Hematopoietic multipotent progenitor cell treated with erythropoietin and hydrocortisone succinate and interleukin-3 and kit ligand, for 4 days (in vitro differentiated cells): ENCODE measurements around the gene TRIP13.
A peak's percentile ranks its signal among the peaks of the same experiment; 100 is the strongest.

Source experiments
- DNase-seq: peaks from one replicate; pipeline ENCODE4 v3.0.0-alpha.2; 2015

The TRIP13 gene

GRCh38 chr5:956941-957747, 64.5 kb downstream of the TRIP13 start:
- DNase-seq, result peak; percentile 38

DNA sequence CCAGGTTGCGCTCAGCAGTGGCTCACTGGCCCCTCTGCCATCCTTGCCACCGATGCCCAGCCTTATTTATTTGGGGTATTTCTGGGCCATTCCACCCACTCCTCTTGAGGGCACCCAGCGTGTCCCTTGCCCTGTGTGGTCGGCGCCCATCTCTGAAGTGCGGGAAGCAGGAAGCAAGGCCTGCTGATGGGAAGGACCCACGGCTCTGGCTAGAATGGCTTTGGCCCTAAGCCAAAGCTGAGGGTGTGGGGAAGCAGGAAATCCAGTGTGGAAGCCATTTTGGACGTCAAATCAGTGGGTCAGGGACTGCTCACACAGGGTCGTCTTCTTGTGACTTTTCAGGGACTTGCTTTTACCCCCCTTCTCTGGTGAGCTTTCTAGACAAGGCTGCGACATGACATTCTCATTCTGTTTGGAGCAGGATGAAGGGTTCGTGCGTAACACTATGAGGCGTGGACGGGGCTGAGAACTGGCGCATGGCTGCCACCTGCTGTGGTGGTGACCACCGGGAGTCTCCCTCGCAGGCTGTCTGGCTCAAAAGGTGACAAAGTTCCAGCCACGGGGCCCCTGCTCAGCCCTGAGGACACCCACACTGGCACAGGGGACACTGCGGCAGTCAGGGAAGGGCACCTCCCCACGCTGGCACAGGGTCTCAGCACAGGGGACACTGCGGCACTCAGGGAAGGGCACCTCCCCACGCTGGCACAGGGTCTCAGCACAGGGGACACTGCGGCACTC, 65.2 kb downstream of the TRIP13 start:
- no peak for DNase-seq

DNA sequence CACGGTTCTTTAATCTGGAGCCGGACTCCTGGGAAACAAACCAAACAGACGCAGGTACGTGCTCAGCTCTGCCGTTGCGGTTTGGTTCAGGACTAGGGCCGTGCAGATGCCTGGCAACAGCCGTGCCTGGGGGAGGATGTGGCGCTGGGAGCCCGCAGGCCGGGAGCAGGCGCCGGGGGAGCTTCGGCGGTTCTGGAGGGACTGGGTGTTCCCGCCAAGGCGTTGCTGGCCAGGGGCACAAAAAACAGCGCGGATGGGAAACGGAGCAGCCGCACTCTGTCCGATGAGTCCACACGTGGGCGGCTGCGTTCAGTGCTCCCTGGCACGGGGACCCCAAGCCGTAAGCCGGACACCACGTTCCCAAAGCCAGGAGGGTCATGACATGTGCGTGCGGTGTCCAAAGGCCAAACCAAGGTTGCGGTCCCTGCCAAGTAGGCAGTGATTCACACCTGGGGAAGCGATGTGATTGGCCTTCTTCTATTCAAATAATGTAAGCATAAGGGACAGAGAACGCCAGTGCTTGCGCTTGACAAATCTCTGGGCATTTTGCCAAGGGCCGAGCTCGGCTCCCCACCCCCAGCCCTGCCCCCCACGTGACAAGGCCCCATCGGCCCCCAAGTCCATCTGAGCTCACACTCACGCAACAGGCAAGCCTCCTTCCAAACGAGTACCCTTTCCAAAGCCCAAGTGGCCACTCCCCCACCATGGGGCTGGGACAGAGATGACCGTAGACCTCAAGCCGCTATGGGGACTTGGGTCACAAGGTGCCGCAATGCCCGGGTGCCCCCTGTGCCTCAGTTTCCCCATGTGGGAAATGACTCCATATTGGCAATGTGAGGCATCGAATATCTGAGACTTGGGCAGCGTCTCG, 66.3 kb downstream of the TRIP13 start:
- DNase-seq, result no peak

DNA sequence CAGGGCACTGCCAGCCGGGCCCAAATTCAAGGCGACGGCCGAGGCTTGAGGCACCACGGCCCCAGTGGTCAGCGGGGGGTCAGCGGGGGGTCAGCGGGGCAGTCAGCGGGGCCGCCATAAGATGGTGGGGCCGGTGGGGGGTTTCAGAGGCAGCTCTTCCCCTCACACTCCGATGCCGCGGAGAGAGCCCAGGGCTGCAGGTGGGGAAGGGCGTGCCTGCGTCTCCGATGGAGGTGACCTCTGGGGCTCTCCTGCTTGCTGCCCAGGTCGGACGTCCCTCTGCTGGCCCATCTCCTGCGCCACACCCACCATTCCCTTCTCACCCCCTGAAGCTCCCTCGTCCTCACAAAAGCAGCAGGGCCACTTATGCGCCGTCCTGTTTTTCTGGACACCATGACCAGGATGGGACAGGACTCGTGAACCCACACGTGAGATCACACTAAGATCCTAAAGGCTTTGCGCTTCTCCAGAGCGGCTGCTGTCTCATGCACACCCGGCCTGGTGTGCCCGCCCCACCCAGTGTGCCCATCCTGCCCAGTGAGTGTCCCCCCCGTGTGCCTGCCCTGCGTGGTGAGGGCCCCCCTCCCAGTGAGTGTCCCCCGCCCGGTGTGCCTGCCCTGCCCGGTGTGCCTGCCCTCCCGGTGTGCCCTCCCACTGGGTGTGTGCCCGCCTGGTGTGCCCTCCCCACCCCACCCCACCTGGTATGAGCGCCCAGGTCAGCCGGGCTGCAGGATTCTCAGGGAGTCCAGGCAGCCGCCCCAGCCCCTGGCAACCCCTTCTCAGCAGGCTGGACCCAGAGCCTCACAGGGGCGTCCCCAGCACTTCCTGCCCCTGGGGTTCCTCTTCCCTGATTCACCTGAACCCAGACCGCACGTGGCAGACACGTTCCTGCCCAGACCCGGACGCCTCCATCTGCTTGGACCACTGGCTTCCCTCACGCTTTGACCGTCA, 67.2 kb downstream of the TRIP13 start:
- DNase-seq, result no peak

GRCh38 chr5:960551-960950, 67.9 kb downstream of the TRIP13 start:
- DNase-seq, result no peak

- DNase-seq, result no peak
Measured at GRCh38 chr5:961002-961710, 68.5 kb downstream of the TRIP13 start.

- no peak for DNase-seq
Measured at GRCh38 chr5:961711-962240, 69.1 kb downstream of the TRIP13 start.

DNA sequence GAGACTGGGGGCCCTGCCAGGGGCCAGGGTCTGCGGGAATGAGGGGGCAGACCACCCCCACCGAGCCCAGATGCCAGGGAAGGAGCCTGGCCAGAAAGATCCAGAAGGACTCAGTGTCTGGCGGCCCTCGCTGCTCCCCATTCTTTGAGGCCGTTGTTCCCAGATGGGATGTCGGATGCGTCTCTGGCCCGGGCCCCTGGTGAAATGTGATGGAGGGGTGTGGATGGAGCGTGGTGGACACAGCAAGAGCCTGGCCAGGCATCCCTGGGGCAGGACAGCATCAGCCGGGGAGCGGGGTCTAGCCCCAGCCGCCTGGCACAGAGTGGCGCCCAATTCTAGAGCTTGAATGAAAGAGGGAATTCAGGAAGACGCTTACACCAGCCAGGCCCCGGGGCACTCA, 69.7 kb downstream of the TRIP13 start:
- DNase-seq, result no peak

DNA sequence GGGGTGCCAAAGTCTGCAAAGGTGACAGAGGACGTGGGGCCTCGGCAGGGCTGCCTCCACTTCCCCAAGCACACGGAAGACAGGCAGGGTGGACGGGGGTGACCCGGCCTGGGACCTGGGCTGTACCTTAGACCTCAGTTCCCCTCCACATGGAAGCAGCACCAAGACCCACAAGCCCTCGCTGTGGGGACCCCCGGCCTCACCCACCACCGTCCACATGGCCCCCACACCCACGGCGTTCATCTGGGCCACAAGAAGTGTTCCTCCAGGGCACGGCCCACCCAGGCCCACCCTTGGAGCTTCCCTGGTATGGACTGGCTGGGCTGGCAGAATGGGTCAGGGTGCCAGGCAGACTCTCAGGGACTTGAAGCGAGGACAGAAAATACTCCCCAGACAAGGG, 70.1 kb downstream of the TRIP13 start:
- DNase-seq, result no peak

DNA sequence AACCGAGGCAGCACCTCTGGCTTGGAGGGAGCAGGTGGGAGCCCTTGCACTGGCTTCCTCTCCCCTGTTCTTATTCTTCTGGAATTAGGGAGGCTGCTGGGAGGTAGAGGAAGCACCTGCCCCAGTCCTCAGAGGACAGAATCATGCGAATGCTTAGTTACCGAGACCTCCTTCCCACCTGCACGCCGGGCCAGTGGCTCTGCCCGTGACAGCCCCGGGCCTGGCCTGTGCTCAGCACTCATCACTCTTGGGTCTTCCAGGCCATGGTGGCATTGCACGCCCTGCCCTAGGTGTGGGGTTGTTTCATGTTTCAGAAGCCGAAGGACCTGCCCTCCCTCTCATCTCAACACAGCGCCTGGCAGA, 70.6 kb downstream of the TRIP13 start:
- DNase-seq, result no peak

- peak; percentile 79 for DNase-seq
Measured at GRCh38 chr5:963673-964531, 71.2 kb downstream of the TRIP13 start.

GRCh38 chr5:964821-965220, 72.1 kb downstream of the TRIP13 start:
- DNase-seq, result no peak

DNA sequence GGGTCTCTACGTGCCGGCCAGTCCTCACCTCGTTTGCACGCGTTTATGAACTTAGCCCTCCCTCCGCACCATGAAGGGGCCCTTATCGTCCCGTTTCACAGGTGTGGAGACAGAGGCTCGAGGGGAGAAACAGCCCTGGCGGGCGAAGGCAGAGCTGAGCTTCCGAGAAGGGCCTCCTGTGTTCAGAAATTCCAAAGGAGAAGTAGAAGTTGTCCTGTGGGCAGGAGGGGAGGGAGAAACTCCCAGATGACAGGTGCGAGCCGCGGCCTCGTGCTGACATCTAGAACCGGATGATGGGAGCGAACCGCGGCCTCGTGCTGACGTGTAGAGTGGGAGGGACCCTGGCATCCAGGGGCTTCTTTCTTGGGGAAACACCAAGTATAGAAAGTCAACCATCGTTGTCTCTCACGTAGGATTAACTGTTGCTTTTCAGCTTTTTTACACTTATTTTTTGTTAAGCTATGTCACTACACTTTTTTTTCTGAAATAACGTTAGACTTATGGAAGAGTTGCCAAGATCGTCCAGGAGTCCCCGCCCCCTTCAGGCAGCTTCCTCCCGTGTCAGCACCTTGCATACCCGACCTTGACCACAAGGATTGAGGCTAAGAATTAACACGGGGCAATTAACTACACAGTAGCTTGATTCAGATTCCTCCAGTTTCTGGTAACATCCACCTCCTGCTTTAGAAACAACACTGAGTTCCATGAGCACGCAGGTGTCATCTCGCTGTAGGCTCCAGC, 73.1 kb downstream of the TRIP13 start:
- DNase-seq, result no peak

DNA sequence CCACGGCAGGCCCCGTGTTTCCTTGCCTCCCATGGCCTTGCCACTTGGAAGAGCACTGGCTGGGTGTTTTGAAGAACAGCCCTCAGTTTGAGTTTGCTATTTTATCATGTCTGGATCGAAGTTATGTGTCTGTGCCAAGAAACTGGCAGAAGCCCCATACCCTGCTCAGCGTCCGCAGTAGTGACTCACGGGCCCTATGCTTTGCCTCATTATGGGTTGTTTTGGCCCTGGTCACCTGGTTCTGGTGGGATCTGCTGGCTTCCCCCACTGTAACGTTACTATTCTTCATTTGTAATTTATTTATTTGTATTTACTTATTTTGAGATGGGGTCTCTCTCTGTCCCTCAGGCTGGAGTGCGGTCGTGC, 73.6 kb downstream of the TRIP13 start:
- no peak for DNase-seq

- no peak for DNase-seq
Measured at GRCh38 chr5:966941-967340, 74.3 kb downstream of the TRIP13 start.
